ENCODE measurements around the gene LRP1B.

DNA sequence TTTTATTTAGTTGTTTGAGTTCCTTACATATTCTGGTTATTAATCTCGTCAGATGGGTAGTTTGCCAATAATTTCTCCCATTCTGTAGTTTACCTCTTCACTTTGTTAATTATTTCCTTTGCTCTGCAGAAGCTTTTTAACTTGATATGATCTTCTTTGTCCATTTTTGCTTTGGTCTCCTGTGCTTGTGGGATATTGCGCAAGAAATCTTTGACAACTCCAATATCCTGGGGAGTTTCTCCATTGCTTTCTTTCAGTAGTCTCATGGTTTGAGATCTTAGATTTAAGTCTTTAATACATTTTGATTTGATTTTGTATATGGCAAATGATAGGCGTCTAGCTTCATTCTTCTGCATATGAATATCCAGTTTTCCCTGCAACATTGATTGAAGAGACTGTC is 389.2 kb downstream of the LRP1B start:
- TF ChIP-seq, protein P1, sequence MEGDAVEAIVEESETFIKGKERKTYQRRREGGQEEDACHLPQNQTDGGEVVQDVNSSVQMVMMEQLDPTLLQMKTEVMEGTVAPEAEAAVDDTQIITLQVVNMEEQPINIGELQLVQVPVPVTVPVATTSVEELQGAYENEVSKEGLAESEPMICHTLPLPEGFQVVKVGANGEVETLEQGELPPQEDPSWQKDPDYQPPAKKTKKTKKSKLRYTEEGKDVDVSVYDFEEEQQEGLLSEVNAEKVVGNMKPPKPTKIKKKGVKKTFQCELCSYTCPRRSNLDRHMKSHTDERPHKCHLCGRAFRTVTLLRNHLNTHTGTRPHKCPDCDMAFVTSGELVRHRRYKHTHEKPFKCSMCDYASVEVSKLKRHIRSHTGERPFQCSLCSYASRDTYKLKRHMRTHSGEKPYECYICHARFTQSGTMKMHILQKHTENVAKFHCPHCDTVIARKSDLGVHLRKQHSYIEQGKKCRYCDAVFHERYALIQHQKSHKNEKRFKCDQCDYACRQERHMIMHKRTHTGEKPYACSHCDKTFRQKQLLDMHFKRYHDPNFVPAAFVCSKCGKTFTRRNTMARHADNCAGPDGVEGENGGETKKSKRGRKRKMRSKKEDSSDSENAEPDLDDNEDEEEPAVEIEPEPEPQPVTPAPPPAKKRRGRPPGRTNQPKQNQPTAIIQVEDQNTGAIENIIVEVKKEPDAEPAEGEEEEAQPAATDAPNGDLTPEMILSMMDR (IDR thresholded peaks at IDR 0.05; ENCODE audit: borderline replicate concordance, extremely low read depth, low read length, poor library complexity, severe bottlenecking): no peak
- TF ChIP-seq EZH2 (IDR thresholded peaks at IDR 0.05; ENCODE audit: borderline replicate concordance, low read depth, low read length, severe bottlenecking): no peak

All from DND-41 (cell line).